Peyer's patch (tissue), 4 donors: ENCODE data around the gene KDM6A.

ENCODE experiments used
- CTCF ChIP-seq, 6 experiments: fragments of 450-650 bp in 4 of 6; fragments of 200-600 bp in 2 of 6; sonication (generic) in 1 of 6; IDR thresholded peaks; one replicate each; pipeline ENCODE4 v1.5.1; 2017 to 2019; ENCODE audit warnings: antibody characterized with exemption in 6 of 6, mild to moderate bottlenecking in 3 of 6, moderate library complexity in 1 of 6
- POLR2A ChIP-seq, 2 donors: fragments of 450-650 bp; IDR thresholded peaks; one replicate each; pipeline ENCODE4 v1.5.1; 2017; ENCODE audit warnings: antibody characterized with exemption in 2 of 2, mild to moderate bottlenecking in 2 of 2, moderate library complexity in 2 of 2

GRCh38 chrX:44947995-44948394 lies 75.0 kb downstream of the KDM6A start:
- no peak for TF ChIP-seq POLR2A (IDR thresholded peaks at IDR 0.05)
- TF ChIP-seq CTCF (IDR thresholded peaks at IDR 0.05), result no peak
